HepG2 (cell line): ENCODE measurements around the gene NDE1. TPM values are rescaled to one million over a fixed set of nuclear protein-coding genes. Genes with fewer than 3 reads are reported as not detected.

ENCODE experiments used
- ATAC-seq: fragments of 200-7000 bp; cut with Tn5 transposase; 3 replicates; pipeline ENCODE4 v1.9.1; 2020; ENCODE audit warnings: mild to moderate bottlenecking, moderate library complexity
- BruUV-seq: library from RNA; stranded (reverse); fragments of 400-500 nt; replicated peaks from 2 replicates; lab custom pipeline; 2021; lab: Mats Ljungman, UMichigan
- CTCF ChIA-PET: fragments of 300-600 bp; formaldehyde crosslinking; extraction: SDS; loops from one replicate; lab custom pipeline; 2021; ENCODE audit warnings: low total read pairs, inconsistent platforms, low intra/inter-chr PET ratio; lab: Yijun Ruan, JAX
- POLR2A ChIA-PET: fragments of 350-600 bp; sonication (Branson Sonifier 250); formaldehyde crosslinking; loops from one replicate; lab custom pipeline; 2020; ENCODE audit warnings: antibody characterized with exemption, inconsistent platforms; lab: Yijun Ruan, JAX
- DNase-seq: peaks from one replicate; pipeline ENCODE4 v3.0.0-alpha.2; 2015; ENCODE audit warnings: low spot score
- FAIRE-seq: peaks from 3 replicates; lab custom pipeline; 2011; peaks lifted over from hg19 to GRCh38; lab: Jason Lieb, UNC
- H2AFZ ChIP-seq: one replicate; pipeline ENCODE4 v1.6.1; 2011; ENCODE audit warnings: low read length, inconsistent platforms
- H3K27ac ChIP-seq: fragments of 300-600 bp; 3 replicates; pipeline ENCODE4 v1.8.0; 2011; ENCODE audit warnings: mixed run types, mild to moderate bottlenecking, mixed read lengths, low read length, inconsistent platforms; ENCODE audit not compliant: insufficient read depth; ENCODE audit errors: extremely low read length
- H3K27me3 ChIP-seq, 2 experiments: fragments of 200-600 bp in 1 of 2; 2 replicates in 1 of 2; 3 replicates in 1 of 2; pipeline versions ENCODE4 v1.6.0 to v1.8.0; 2011; ENCODE audit warnings: low read length in 2 of 2, mild to moderate bottlenecking in 2 of 2, moderate library complexity in 2 of 2, inconsistent platforms in 1 of 2; ENCODE audit not compliant: insufficient read depth in 2 of 2, control insufficient read depth in 1 of 2
- H3K36me3 ChIP-seq, 2 experiments: fragments of 200-600 bp in 1 of 2; replicated peaks in 1 of 2; 2 replicates in 1 of 2; 3 replicates in 1 of 2; pipeline versions ENCODE4 v1.5.1 to v1.8.0; 2011; ENCODE audit warnings: low read length in 2 of 2, inconsistent platforms in 1 of 2; ENCODE audit not compliant: insufficient read depth in 2 of 2, control insufficient read depth in 1 of 2
- H3K4me1 ChIP-seq: 2 replicates; pipeline ENCODE4 v1.5.1; 2012; ENCODE audit warnings: low read length, inconsistent platforms; ENCODE audit not compliant: insufficient read depth
- H3K4me2 ChIP-seq: 2 replicates; pipeline ENCODE4 v1.6.0; 2011; ENCODE audit warnings: low read depth, low read length, inconsistent platforms
- H3K4me3 ChIP-seq, 3 experiments: fragments of 200-600 bp in 1 of 3; sonication (generic), shearing (Covaris generic) in 1 of 3; replicated peaks in 1 of 3; 2 replicates each; pipeline ENCODE4 v1.5.1; 2011 to 2016; ENCODE audit warnings: low read length in 3 of 3, inconsistent platforms in 2 of 3, low read depth in 2 of 3, mild to moderate bottlenecking in 2 of 3, control low read depth in 1 of 3, mixed read lengths in 1 of 3; ENCODE audit not compliant: insufficient read depth in 1 of 3
- H3K79me2 ChIP-seq: one replicate; pipeline ENCODE4 v1.6.1; 2011; ENCODE audit warnings: low read length, inconsistent platforms; ENCODE audit not compliant: insufficient read depth
- H3K9ac ChIP-seq: 2 replicates; pipeline ENCODE4 v1.6.0; 2011; ENCODE audit warnings: mild to moderate bottlenecking, low read depth, low read length, inconsistent platforms; ENCODE audit not compliant: insufficient read depth
- H3K9me3 ChIP-seq: 2 replicates; pipeline ENCODE4 v1.5.1; 2012; ENCODE audit warnings: mild to moderate bottlenecking, low read length
- H4K20me1 ChIP-seq: 2 replicates; pipeline ENCODE4 v1.6.0; 2011; ENCODE audit warnings: inconsistent platforms, mild to moderate bottlenecking, low read length, moderate library complexity; ENCODE audit not compliant: insufficient read depth
- AGO2 ChIP-seq: fragments of 200-400 bp; formaldehyde crosslinking; optimal IDR thresholded peaks from 2 replicates; pipeline ENCODE3; 2017; ENCODE audit warnings: mild to moderate bottlenecking, low read depth, low read length, moderate library complexity
- CBX1 ChIP-seq: IDR thresholded peaks from one replicate; pipeline ENCODE4 v1.6.1; 2016; ENCODE audit warnings: antibody characterized with exemption, low read depth
- DZIP1 ChIP-seq: sonication (generic); formaldehyde crosslinking; IDR thresholded peaks from 2 replicates; pipeline ENCODE4 v1.5.0; 2020; ENCODE audit warnings: mild to moderate bottlenecking, missing genetic modification reagents
- NRL ChIP-seq: sonication (generic); formaldehyde crosslinking; IDR thresholded peaks from 2 replicates; pipeline ENCODE4 v1.5.0; 2020; ENCODE audit warnings: missing genetic modification reagents, mild to moderate bottlenecking, moderate library complexity, borderline replicate concordance
- REPIN1 ChIP-seq: sonication (generic); formaldehyde crosslinking; IDR thresholded peaks from 2 replicates; pipeline ENCODE4 v1.8.0; 2022; ENCODE audit warnings: missing genetic modification reagents, low read depth, mild to moderate bottlenecking, borderline replicate concordance
- TOE1 ChIP-seq: sonication (generic); formaldehyde crosslinking; IDR thresholded peaks from 2 replicates; pipeline ENCODE4 v1.4.0; 2020; ENCODE audit warnings: mild to moderate bottlenecking, missing genetic modification reagents
- ZNF10 ChIP-seq: sonication (generic); formaldehyde crosslinking; IDR thresholded peaks from 2 replicates; pipeline ENCODE4 v1.4.0; 2020; ENCODE audit warnings: mild to moderate bottlenecking, low read depth, missing genetic modification reagents, borderline replicate concordance
- WGBS: methylation state at CpG from one replicate; pipeline ENCODE4 v1.1.6; 2017; ENCODE audit warnings: low lambda C conversion rate; 5-methylcytosine and 5-hydroxymethylcytosine counted together
- in situ Hi-C: cut with HindIII; loops from 2 replicates; pipeline ENCODE4 v1.10.0; 2017; ENCODE audit warnings: low pct_unique_long_range_greater_than_20kb; ENCODE audit not compliant: extremely low pct_ligation_motif_present
- intact Hi-C: fragments of 100-400 bp; cut with micrococcal nuclease; formaldehyde crosslinking; loops from one replicate; pipeline ENCODE4 v1.10.0; 2022; ENCODE audit not compliant: unreplicated experiment
- polyA plus RNA-seq, 8 experiments: library from polyadenylated mRNA; depleted of rRNA in 3 of 8; stranded (reverse) in 7 of 8; unstranded in 1 of 8; fragments of >200 nt; fragmentation: Illumina TruSeq in 4 of 8; extraction: Trizol in 4 of 8; gene quantifications; 2 replicates each; pipeline versions ENCODE4 v1.2.1 to v1.2.3, GENCODE V29; 2011 to 2016; ENCODE audit warnings: low read depth in 4 of 8, missing spikeins in 1 of 8, mixed read lengths in 1 of 8; ENCODE audit not compliant: insufficient read depth in 1 of 8
- total RNA-seq, 5 experiments: library from RNA; depleted of rRNA; stranded (reverse); fragments of >200 nt; fragmentation: Illumina TruSeq; extraction: Trizol; gene quantifications; 2 replicates each; pipeline ENCODE4 v1.2.3, GENCODE V29; 2016; ENCODE audit warnings: low read depth in 1 of 5

NDE1 gene
- total and polyA plus RNA-seq, 2 of the 13 experiments (the other 11 are each of a cell fraction or from before 2014, with no cell fraction given), result 40.9 to 72.5 TPM

- CTCF ChIA-PET, result no interaction called here
- BruUV-seq, result no TSS peak
- Histone ChIP-seq H3K4me3 (no peak overlapping the region), H3K79me2 (no peaks in the 10 kb centered on the region), H3K9me3 (no peaks in the 10 kb centered on the region), H3K4me1 (no peaks in the 10 kb centered on the region), H4K20me1 (no peaks in the 10 kb centered on the region), H2AFZ (no peak overlapping the region), H3K9ac (no peak overlapping the region), H3K36me3 (peaks cover 13 to 14% of the 10 kb centered on the region in 2 experiments), H3K27ac (no peak overlapping the region), H3K4me2 (no peak overlapping the region), H3K27me3 (no peaks in the 10 kb centered on the region)
- ATAC-seq (no peak), FAIRE-seq (no peak), DNase-seq (no peak)
- 96% methylated on average over 23 of the region's 23 CpGs for WGBS
- POLR2A ChIA-PET, result interaction anchor here (0.5 kb wide), 1 partner anchor 141 kb away, joined by 4 read pairs; no protein-coding TSS in a partner anchor
- in situ Hi-C loops, result no loop called here
- intact Hi-C loops, result no loop called here
- 0 out of 2 replicates have a peak, but pooled peaks have one; percentile 29 for TF ChIP-seq DZIP1 (CRISPR knock-in tag)
- no peak for TF ChIP-seq ZNF10 (CRISPR knock-in tag)
- no peak for TF ChIP-seq TOE1 (CRISPR knock-in tag)
Measured at GRCh38 chr16:15716694-15717447, 66.8 kb downstream of the NDE1 start.

GRCh38 chr16:15721018-15721417 lies 71.0 kb downstream of the NDE1 start:
- DNase-seq, result no peak
- BruUV-seq, result no TSS peak
- no peak overlapping the region for H3K4me3 ChIP-seq
- H3K9ac ChIP-seq, result no peak overlapping the region
- intact Hi-C loops, result no loop called here
- no peak for TF ChIP-seq CBX1
- no peak for TF ChIP-seq REPIN1 (CRISPR knock-in tag)
- peak; percentile 3 for TF ChIP-seq AGO2
- TF ChIP-seq NRL (CRISPR knock-in tag), result 0 out of 2 replicates have a peak, but pooled peaks have one; percentile 58
- ChIA-PET CTCF (no interaction called here), POLR2A (no interaction called here)
- no peaks in the 10 kb centered on the region for H3K79me2 ChIP-seq
- no peaks in the 10 kb centered on the region for H3K9me3 ChIP-seq
- no peaks in the 10 kb centered on the region for H3K27me3 ChIP-seq
- ATAC-seq, result no peak
- no peaks in the 10 kb centered on the region for H4K20me1 ChIP-seq
- WGBS, result 96% methylated on average over 14 of the region's 14 CpGs
- FAIRE-seq, result no peak
- no peak overlapping the region for H3K4me2 ChIP-seq
- H2AFZ ChIP-seq, result no peak overlapping the region
- no peaks in the 10 kb centered on the region for H3K4me1 ChIP-seq
- in situ Hi-C loops, result no loop called here
- no peak overlapping the region for H3K27ac ChIP-seq
- peaks cover 21 to 22% of the 10 kb centered on the region in 2 experiments for H3K36me3 ChIP-seq
